ENCODE data around the gene FPR1. TPM values are rescaled to one million over a fixed set of nuclear protein-coding genes. Genes with fewer than 3 reads are reported as not detected.

Gene FPR1
- total and polyA plus RNA-seq, 2 of the 8 experiments (the other 6 are each of a cell fraction or from before 2014, with no cell fraction given) = 0.11 TPM; not detected in 1

DNA sequence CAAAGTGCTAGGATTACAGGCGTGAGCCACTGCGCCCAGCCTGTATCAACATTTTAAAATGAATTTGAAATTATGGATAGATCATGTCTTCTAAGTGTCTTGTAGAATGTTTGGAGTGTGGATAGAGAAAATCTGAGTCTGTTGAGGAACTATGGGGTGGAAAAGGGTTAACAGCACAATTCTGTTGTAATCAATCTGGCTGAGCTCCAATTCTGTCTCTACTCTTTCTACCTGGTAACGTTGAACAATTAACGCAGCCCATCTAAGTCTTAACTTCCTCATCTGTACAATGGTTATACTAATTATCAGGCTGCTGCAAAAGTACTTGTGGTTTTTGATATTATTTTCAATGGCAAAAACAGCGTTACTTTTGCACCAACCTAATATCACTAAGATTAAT is 13.4 kb upstream of the FPR1 start:
- H3K27ac ChIP-seq (ENCODE audit: low read depth, low read length) = no peak overlapping the region
- no peak overlapping the region for H3K4me3 ChIP-seq (ENCODE audit: extremely low read depth in 1 of 4, insufficient read depth in 2 of 4, low read depth in 3 of 4, low read length in 4 of 4)
- no peak overlapping the region for H3K56ac ChIP-seq (replicated peaks; ENCODE audit: insufficient read length, low read depth, low read length)
- no peak overlapping the region for H4K91ac ChIP-seq (replicated peaks; ENCODE audit: insufficient read length, low read length)
- H2BK120ac ChIP-seq (replicated peaks; ENCODE audit: low read depth, low read length) = no peak overlapping the region
- H3K18ac ChIP-seq (ENCODE audit: extremely low read depth, low read length) = no peak overlapping the region
- H4K8ac ChIP-seq (ENCODE audit: extremely low read depth, insufficient read depth, low read length) = no peak overlapping the region
- CTCF ChIA-PET (ENCODE audit: partially characterized antibody) = interaction anchor here (1.6 kb wide), 1 partner anchor 13 kb away, joined by 4 read pairs; no protein-coding TSS in a partner anchor
- no peaks in the 10 kb centered on the region for H3K36me3 ChIP-seq (ENCODE audit: control insufficient read depth in 2 of 4, insufficient read depth in 4 of 4, low read length in 3 of 4)
- FAIRE-seq = no peak
- H3K79me1 ChIP-seq (ENCODE audit: low read depth, low read length) = no peaks in the 10 kb centered on the region
- no peak overlapping the region for H2BK15ac ChIP-seq (ENCODE audit: low read length)
- H3K27me3 ChIP-seq (replicated peaks in 1 of 4; ENCODE audit: control insufficient read depth in 3 of 4, extremely low read depth in 1 of 4, insufficient read depth in 3 of 4, low read length in 3 of 4) = no peaks in the 10 kb centered on the region
- no peaks in the 10 kb centered on the region for H3K23me2 ChIP-seq (ENCODE audit: low read depth, low read length)
- no peak overlapping the region for H3K9ac ChIP-seq (replicated peaks in 1 of 4; ENCODE audit: extremely low read depth in 1 of 4, low read depth in 3 of 4, low read length in 3 of 4)
- no peak overlapping the region for H2AFZ ChIP-seq (ENCODE audit: low read length)
- H2BK12ac ChIP-seq (ENCODE audit: low read depth, low read length) = no peak overlapping the region
- H2BK5ac ChIP-seq (ENCODE audit: low read depth, low read length) = no peak overlapping the region
- H4K5ac ChIP-seq (ENCODE audit: insufficient read length, low read depth, low read length) = no peak overlapping the region
- POLR2A ChIA-PET (ENCODE audit: partially characterized antibody) = no interaction called here
- H3K4ac ChIP-seq (replicated peaks; ENCODE audit: insufficient read length, low read depth, low read length) = no peak overlapping the region
- no peak overlapping the region for H2AK5ac ChIP-seq (ENCODE audit: low read depth, low read length)
- H3K4me2 ChIP-seq (ENCODE audit: insufficient read depth in 1 of 2, low read depth in 2 of 2, low read length in 2 of 2) = no peak overlapping the region
- no peaks in the 10 kb centered on the region for H3K79me2 ChIP-seq (ENCODE audit: control insufficient read depth in 1 of 2, insufficient read depth in 2 of 2, low read length in 2 of 2)
- no peak for DNase-seq (ENCODE audit: low read depth in 1 of 2, low spot score in 2 of 2)
- no peaks in the 10 kb centered on the region for H4K20me1 ChIP-seq (replicated peaks in 1 of 2; ENCODE audit: control insufficient read depth in 1 of 2, insufficient read depth in 2 of 2, low read length in 2 of 2)
- H2BK20ac ChIP-seq (ENCODE audit: low read length) = no peak overlapping the region
- H3K4me1 ChIP-seq (replicated peaks in 1 of 4; ENCODE audit: control insufficient read depth in 3 of 4, insufficient read depth in 4 of 4, low read length in 3 of 4) = peaks cover 0 to 3% (median 1%) of the 10 kb centered on the region in 4 experiments; a peak in 1 of 7 replicates
- TF ChIP-seq JUN (IDR thresholded peaks at IDR 0.05; ENCODE audit: low read depth, low read length) (no peak), POU5F1 (IDR thresholded peaks at IDR 0.05; ENCODE audit: low read depth, low read length) (no peak), TBP (IDR thresholded peaks at IDR 0.05; ENCODE audit: low read depth, low read length) (no peak), SIRT6 (IDR thresholded peaks at IDR 0.05; ENCODE audit: low read length) (no peak), SRF (IDR thresholded peaks at IDR 0.05; ENCODE audit: low read depth, low read length) (no peak)
- peaks cover 5 to 6% of the 10 kb centered on the region in 2 experiments; a peak in 2 of 4 replicates for H3K9me3 ChIP-seq (ENCODE audit: insufficient read depth in 2 of 2, low read depth in 1 of 2, low read length in 1 of 2)
- no peak overlapping the region for H3K14ac ChIP-seq (ENCODE audit: insufficient read length)
- no peak overlapping the region for H3K23ac ChIP-seq (ENCODE audit: insufficient read length)
- 68% methylated on average over 5 of the region's 5 CpGs; no CpG with 5 or more reads in 1 of the 2 experiments for WGBS, 2 experiments (ENCODE audit: extremely low coverage in 1 of 2, insufficient coverage in 1 of 2, insufficient read length in 1 of 2, insufficient replicate concordance in 2 of 2, low coverage in 1 of 2, low lambda C conversion rate in 2 of 2, missing lambda C conversion rate in 1 of 2)
